Lower leg skin (tissue), 3 donors: ENCODE measurements around the gene DAGLA.

Experiments
- POLR2A ChIP-seq, 2 donors: fragments of 450-650 bp; IDR thresholded peaks; one replicate each; pipeline ENCODE4 v1.6.1; 2016 to 2017; ENCODE audit warnings: antibody characterized with exemption in 2 of 2, mild to moderate bottlenecking in 1 of 2, moderate library complexity in 1 of 2
- TF ChIP-seq, protein P1 (sequence below), 3 donors: fragments of 450-650 bp; IDR thresholded peaks; one replicate each; pipeline ENCODE4 v1.5.1; 2016; ENCODE audit warnings: antibody characterized with exemption in 3 of 3, mild to moderate bottlenecking in 3 of 3, moderate library complexity in 2 of 3

GRCh38 chr11:61686066-61686465 is 5.9 kb downstream of the DAGLA start:
- TF ChIP-seq, protein P1, sequence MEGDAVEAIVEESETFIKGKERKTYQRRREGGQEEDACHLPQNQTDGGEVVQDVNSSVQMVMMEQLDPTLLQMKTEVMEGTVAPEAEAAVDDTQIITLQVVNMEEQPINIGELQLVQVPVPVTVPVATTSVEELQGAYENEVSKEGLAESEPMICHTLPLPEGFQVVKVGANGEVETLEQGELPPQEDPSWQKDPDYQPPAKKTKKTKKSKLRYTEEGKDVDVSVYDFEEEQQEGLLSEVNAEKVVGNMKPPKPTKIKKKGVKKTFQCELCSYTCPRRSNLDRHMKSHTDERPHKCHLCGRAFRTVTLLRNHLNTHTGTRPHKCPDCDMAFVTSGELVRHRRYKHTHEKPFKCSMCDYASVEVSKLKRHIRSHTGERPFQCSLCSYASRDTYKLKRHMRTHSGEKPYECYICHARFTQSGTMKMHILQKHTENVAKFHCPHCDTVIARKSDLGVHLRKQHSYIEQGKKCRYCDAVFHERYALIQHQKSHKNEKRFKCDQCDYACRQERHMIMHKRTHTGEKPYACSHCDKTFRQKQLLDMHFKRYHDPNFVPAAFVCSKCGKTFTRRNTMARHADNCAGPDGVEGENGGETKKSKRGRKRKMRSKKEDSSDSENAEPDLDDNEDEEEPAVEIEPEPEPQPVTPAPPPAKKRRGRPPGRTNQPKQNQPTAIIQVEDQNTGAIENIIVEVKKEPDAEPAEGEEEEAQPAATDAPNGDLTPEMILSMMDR (IDR thresholded peaks at IDR 0.05): no peak
- TF ChIP-seq POLR2A (IDR thresholded peaks at IDR 0.05): no peak
